GM18870 (cell line): ENCODE measurements around the gene FARP1.

Experiments
- ATAC-seq: cut with Tn5 transposase; IDR thresholded peaks from one replicate; pipeline ENCODE4 v1.9.1; 2021; ENCODE audit warnings: moderate library complexity; ENCODE audit not compliant: unreplicated experiment

The FARP1 gene

DNA sequence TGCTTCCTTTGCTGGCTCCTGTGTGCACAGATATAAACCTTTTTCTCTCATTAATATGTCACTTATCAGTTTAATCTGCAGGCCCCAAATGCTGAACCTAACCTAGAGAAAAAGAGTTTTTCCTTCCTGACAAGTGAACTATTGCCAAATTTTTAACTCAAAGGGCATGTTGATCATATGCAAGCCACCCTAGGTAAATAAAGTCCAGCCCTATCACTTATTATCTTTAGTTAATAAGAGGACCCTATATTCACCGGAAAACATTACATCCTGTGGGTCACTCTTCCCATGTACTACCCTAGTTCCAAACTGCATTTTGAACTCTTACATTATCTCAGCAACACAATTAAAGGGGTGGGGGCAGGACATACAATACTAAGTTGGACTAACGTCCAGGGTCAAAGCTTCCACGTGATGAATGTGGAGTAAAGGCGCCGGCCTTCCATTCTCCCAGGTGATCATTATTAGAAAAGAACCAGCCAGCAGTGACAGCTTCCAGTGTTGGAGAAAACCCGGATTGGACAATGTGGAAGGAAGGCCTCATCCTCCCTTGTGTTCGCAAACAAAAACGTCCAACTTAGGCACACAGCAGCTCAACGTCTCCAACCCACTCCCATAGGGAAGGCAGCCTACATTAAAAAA lies 347.4 kb downstream of the FARP1 start:
- no peak for ATAC-seq

- no peak for ATAC-seq
Measured at GRCh38 chr13:98490866-98491265, 348.0 kb downstream of the FARP1 start.

GRCh38 chr13:98492335-98493041 lies 349.6 kb downstream of the FARP1 start:
- no peak for ATAC-seq

DNA sequence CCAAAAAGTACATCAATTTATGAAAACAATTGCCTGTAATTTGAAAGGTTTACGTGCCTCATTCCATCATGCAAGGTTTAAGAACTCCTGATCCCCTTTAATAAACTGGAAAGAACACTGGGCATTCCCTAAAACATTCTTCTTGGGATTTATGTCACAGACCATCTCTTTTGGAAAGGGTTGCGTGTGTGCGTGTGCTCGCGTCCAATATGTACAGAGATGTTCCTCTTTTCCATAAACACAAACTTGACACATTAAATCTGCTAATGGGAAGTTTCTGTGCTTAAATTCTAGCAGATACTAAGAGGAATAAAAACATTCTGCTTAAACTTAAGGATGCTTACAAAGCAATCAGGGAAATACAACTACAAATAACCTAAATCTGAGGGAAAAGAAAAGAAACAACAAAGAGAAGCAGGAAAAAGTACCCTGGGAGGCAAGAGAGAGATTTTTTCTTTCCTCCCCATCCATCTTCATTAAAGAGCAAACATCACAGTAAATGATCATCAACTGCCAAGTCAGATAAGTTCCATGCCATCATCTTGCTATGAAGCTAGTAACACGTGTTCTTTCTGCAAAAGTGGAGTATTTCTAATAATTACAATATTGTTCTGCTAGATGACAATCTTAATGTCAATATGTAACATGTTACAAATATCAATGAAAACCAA lies 350.3 kb downstream of the FARP1 start:
- ATAC-seq, result no peak

DNA sequence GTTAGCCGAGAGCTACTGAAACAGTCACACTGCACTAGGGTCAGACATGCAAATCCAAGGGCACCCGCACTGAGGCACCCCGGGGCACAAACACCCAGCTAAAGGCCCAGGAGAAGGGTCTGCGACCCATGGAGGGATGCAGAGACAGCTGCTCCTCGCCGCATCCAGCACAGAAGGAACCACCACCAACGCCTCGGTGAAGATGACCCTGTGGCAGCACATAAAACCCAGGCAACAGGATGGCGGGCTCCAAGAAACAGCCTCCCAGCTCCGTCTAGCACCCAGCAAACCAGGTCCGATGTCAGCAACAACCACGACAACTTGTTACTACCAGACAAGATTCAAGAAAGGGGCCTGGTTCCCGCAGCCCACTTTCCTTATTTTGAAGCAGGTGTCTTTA lies 351.9 kb downstream of the FARP1 start:
- no peak for ATAC-seq

DNA sequence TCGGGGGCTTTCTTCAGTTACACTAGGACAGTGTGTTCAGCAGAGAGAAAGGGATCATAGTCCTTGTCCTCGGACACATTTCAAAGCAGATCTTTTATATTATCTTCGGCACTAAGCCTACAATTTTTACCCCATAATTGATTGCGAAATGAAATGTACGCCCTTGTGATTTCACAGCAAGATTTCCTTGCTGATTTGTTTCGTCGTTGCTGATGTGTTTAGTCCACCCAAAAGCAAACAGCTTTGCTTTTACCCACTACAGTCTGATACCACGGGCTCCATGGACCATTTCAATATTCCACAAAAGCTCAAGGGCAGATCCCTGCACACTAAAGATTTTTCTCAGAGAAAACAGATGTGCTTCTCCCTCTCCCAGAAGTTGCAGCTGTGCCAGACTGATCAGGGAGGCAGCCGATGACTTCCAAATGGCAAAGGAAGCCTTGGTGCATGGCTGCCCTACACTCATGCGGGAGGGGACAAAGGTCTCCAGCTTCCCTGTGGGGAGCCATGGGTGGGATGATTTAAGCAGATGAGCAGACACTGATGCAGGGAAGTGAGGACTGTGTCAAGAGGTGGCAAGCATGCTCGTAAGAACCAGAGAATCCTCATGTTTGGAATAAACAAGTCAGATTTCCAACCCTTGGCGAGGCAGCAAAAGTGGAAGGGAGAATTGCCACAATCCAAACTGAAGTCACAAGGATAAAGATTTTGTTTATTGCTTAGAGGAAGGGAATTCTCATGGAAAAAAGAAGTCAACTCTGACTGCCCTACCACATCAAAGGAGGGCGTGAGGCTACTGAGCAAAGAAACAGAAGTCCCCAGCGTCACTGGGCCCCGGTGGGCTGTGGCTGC lies 353.0 kb downstream of the FARP1 start:
- no peak for ATAC-seq

GRCh38 chr13:98496479-98496791 lies 353.5 kb downstream of the FARP1 start:
- ATAC-seq, result no peak

GRCh38 chr13:98496966-98497365 lies 354.1 kb downstream of the FARP1 start:
- ATAC-seq, result no peak

DNA sequence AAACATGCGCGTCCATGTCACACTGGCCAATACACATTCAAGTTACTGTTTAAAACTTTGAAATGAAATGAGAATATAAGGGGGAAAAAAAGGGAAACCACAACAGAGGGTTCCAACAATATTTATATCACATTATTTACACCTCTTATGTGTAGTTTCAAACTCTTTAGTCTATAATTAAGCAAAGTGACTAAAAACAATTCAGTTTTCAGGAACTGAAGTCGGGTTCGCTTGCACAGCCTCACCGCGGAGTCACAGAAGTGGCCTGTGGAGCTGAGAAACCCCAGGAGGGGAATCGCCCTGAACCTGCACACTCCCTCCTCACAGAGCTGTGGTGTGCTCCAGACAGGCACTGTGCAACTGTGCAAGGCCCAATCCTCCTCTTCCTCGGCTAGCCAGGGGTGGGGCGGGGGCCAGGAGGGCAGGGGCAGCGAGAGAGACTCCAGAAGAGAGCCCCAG lies 358.1 kb downstream of the FARP1 start:
- ATAC-seq, result peak; percentile 57

DNA sequence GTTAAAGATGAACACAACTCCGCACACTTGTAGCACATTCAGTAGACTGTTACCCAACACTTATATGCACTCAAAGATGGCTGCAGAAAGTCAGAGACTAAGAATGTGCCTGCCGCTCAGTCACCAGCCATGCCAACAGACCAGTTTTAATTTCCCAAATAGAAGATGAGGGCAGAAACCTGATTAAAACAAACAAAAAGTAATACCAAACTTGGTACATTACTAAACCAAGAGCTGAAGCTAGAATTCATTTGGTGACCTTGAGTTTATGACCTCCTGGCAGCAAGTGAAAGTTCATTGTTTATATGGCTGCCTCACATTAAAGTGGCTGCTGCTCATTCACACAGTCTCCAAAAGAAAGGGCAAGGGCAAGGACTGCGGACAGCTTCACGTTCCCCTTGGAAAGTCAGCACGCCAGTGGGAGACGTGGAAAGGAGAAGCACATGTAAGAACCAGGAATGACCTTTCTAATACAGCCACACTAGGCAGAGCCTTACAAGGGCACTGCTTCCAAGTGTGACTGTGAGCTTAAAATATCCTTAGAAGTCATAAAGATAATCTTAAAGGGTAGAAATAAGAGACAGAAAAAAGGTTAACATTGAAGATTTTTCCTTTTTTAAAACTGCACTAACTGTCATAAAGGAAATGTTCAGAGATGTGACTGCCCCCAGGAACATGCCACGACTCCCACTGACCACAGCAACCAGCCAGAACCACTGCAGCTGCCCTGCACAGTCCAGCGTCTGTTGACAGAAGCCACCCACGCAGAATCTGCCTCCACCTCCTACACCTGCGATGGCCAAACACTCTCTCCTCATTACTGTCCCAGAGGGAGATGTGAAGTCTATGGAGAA lies 360.5 kb downstream of the FARP1 start:
- no peak for ATAC-seq

- no peak for ATAC-seq
Measured at GRCh38 chr13:98504029-98504351, 361.1 kb downstream of the FARP1 start.

DNA sequence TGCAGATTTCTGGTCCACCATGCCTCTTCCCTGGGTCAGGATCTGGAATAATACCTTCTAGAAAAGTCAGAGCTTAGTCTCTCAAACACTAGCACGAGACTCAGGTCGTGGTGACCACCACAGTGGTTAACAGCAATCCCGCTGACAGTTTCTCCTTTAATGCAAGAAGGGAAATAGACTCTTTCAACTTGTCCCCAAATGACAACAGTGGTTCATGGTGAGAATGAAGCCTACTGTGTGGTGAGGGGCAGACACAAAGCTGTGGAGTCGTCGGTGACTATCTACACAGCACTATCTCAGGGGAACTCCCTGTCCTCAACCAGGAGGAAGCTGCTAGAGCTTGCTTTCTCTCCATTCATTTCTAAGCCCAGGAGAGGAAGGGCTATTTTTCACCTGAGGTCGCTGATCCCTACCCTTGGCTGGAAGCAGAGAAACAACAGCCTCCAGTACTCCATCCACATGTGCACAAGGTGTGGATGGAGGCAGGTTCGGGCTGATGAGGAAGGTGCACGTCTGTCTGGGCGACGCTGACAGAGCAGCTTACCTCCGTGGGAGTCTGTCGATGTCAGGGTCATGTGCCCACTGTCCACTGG lies 361.6 kb downstream of the FARP1 start:
- ATAC-seq, result peak; percentile 36
